ENCODE data around the gene ADAMTSL1. TPM values are rescaled to one million over a fixed set of nuclear protein-coding genes. Genes with fewer than 3 reads are reported as not detected.

Gene ADAMTSL1
- total and polyA plus RNA-seq, 2 of the 13 experiments (the other 11 are each of a cell fraction or from before 2014, with no cell fraction given): not detected

DNA sequence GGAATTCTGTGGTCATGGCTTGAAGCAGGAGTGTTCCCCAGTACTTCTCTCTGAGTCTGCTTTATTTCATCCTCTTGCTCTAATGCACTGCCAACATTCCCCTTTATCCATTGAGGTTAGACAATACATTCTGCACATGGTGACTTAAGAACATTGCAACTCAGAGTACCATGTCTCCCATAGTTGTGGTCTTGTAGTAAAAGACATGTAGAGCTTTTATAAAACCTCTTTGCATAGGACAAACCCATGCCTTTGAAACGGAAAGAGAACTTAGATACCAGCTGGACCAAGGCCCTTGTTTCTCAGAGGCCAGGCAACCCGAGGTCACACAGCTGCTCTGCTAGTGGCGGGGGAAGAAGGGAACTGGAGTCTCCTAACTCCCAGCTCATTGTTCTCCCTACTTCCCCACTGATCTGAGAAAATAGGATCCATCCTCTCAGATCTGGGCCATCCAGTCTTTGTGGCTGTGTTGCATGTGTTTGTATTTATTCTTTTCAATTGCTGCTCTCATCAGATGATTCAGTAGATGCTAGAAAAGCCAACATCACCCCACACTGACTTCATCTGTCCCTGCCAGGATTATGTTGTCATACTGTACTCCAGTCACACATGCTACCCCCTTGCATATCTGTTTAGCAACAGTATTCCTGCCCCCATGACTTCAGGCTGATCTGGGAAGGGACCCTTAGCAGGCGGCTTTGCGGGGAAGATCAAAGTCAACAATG, 322.2 kb downstream of the ADAMTSL1 start:
- Histone ChIP-seq H3K9ac (ENCODE audit: insufficient read depth, low read depth, low read length) (no peak overlapping the region), H3K4me3 (replicated peaks in 1 of 3; ENCODE audit: insufficient read depth in 1 of 3, low read depth in 2 of 3, low read length in 3 of 3) (no peak overlapping the region), H3K9me3 (ENCODE audit: low read length) (no peaks in the 10 kb centered on the region), H3K27ac (ENCODE audit: extremely low read length, insufficient read depth, low read length) (no peak overlapping the region), H3K79me2 (ENCODE audit: insufficient read depth, low read length) (no peaks in the 10 kb centered on the region), H3K27me3 (ENCODE audit: control insufficient read depth in 1 of 2, insufficient read depth in 2 of 2, low read length in 2 of 2) (no peaks in the 10 kb centered on the region; a peak in 1 of 5 replicates), H2AFZ (ENCODE audit: low read length) (no peak overlapping the region), H3K4me1 (ENCODE audit: insufficient read depth, low read length) (no peaks in the 10 kb centered on the region), H3K4me2 (ENCODE audit: low read depth, low read length) (no peak overlapping the region), H4K20me1 (ENCODE audit: insufficient read depth, low read length) (no peaks in the 10 kb centered on the region), H3K36me3 (replicated peaks in 1 of 2; ENCODE audit: control insufficient read depth in 1 of 2, insufficient read depth in 2 of 2, low read length in 2 of 2) (no peaks in the 10 kb centered on the region)
- DNase-seq (ENCODE audit: low spot score): no peak
- intact Hi-C loops (cut with micrococcal nuclease; ENCODE audit: unreplicated experiment): loop anchor here (10.0 kb wide), 1 partner anchor 229 kb away; no protein-coding TSS in a partner anchor
- no peak for FAIRE-seq
- BruUV-seq (replicated peaks): no TSS peak
- no peak for ATAC-seq
- TF ChIP-seq, protein P1, sequence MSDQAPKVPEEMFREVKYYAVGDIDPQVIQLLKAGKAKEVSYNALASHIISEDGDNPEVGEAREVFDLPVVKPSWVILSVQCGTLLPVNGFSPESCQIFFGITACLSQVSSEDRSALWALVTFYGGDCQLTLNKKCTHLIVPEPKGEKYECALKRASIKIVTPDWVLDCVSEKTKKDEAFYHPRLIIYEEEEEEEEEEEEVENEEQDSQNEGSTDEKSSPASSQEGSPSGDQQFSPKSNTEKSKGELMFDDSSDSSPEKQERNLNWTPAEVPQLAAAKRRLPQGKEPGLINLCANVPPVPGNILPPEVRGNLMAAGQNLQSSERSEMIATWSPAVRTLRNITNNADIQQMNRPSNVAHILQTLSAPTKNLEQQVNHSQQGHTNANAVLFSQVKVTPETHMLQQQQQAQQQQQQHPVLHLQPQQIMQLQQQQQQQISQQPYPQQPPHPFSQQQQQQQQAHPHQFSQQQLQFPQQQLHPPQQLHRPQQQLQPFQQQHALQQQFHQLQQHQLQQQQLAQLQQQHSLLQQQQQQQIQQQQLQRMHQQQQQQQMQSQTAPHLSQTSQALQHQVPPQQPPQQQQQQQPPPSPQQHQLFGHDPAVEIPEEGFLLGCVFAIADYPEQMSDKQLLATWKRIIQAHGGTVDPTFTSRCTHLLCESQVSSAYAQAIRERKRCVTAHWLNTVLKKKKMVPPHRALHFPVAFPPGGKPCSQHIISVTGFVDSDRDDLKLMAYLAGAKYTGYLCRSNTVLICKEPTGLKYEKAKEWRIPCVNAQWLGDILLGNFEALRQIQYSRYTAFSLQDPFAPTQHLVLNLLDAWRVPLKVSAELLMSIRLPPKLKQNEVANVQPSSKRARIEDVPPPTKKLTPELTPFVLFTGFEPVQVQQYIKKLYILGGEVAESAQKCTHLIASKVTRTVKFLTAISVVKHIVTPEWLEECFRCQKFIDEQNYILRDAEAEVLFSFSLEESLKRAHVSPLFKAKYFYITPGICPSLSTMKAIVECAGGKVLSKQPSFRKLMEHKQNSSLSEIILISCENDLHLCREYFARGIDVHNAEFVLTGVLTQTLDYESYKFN (CRISPR knock-in tag; conservative IDR thresholded peaks at IDR 0.05): no peak
- TF ChIP-seq, protein P2, sequence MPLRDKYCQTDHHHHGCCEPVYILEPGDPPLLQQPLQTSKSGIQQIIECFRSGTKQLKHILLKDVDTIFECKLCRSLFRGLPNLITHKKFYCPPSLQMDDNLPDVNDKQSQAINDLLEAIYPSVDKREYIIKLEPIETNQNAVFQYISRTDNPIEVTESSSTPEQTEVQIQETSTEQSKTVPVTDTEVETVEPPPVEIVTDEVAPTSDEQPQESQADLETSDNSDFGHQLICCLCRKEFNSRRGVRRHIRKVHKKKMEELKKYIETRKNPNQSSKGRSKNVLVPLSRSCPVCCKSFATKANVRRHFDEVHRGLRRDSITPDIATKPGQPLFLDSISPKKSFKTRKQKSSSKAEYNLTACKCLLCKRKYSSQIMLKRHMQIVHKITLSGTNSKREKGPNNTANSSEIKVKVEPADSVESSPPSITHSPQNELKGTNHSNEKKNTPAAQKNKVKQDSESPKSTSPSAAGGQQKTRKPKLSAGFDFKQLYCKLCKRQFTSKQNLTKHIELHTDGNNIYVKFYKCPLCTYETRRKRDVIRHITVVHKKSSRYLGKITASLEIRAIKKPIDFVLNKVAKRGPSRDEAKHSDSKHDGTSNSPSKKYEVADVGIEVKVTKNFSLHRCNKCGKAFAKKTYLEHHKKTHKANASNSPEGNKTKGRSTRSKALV (CRISPR knock-in tag; IDR thresholded peaks at IDR 0.05): no peak
- no peak for TF ChIP-seq ZNF780A (CRISPR knock-in tag; IDR thresholded peaks at IDR 0.05)
- TF ChIP-seq, protein P3, sequence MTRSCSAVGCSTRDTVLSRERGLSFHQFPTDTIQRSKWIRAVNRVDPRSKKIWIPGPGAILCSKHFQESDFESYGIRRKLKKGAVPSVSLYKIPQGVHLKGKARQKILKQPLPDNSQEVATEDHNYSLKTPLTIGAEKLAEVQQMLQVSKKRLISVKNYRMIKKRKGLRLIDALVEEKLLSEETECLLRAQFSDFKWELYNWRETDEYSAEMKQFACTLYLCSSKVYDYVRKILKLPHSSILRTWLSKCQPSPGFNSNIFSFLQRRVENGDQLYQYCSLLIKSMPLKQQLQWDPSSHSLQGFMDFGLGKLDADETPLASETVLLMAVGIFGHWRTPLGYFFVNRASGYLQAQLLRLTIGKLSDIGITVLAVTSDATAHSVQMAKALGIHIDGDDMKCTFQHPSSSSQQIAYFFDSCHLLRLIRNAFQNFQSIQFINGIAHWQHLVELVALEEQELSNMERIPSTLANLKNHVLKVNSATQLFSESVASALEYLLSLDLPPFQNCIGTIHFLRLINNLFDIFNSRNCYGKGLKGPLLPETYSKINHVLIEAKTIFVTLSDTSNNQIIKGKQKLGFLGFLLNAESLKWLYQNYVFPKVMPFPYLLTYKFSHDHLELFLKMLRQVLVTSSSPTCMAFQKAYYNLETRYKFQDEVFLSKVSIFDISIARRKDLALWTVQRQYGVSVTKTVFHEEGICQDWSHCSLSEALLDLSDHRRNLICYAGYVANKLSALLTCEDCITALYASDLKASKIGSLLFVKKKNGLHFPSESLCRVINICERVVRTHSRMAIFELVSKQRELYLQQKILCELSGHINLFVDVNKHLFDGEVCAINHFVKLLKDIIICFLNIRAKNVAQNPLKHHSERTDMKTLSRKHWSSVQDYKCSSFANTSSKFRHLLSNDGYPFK (CRISPR knock-in tag; IDR thresholded peaks at IDR 0.05; ENCODE audit: borderline replicate concordance): no peak
- TF ChIP-seq, protein P4, sequence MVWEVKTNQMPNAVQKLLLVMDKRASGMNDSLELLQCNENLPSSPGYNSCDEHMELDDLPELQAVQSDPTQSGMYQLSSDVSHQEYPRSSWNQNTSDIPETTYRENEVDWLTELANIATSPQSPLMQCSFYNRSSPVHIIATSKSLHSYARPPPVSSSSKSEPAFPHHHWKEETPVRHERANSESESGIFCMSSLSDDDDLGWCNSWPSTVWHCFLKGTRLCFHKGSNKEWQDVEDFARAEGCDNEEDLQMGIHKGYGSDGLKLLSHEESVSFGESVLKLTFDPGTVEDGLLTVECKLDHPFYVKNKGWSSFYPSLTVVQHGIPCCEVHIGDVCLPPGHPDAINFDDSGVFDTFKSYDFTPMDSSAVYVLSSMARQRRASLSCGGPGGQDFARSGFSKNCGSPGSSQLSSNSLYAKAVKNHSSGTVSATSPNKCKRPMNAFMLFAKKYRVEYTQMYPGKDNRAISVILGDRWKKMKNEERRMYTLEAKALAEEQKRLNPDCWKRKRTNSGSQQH (CRISPR knock-in tag; IDR thresholded peaks at IDR 0.05; ENCODE audit: low read depth): no peak
- no peak for TF ChIP-seq HMG20B (CRISPR knock-in tag; conservative IDR thresholded peaks at IDR 0.05)
- TF ChIP-seq, protein P5, sequence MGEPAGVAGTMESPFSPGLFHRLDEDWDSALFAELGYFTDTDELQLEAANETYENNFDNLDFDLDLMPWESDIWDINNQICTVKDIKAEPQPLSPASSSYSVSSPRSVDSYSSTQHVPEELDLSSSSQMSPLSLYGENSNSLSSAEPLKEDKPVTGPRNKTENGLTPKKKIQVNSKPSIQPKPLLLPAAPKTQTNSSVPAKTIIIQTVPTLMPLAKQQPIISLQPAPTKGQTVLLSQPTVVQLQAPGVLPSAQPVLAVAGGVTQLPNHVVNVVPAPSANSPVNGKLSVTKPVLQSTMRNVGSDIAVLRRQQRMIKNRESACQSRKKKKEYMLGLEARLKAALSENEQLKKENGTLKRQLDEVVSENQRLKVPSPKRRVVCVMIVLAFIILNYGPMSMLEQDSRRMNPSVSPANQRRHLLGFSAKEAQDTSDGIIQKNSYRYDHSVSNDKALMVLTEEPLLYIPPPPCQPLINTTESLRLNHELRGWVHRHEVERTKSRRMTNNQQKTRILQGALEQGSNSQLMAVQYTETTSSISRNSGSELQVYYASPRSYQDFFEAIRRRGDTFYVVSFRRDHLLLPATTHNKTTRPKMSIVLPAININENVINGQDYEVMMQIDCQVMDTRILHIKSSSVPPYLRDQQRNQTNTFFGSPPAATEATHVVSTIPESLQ (CRISPR knock-in tag; conservative IDR thresholded peaks at IDR 0.05): no peak
- TF ChIP-seq NFKBIZ (CRISPR knock-in tag; IDR thresholded peaks at IDR 0.05): no peak
- POLR2A ChIA-PET: no interaction called here
- CTCF ChIA-PET (ENCODE audit: low intra/inter-chr PET ratio, low total read pairs): no interaction called here
- in situ Hi-C loops (cut with HindIII; ENCODE audit: extremely low pct_ligation_motif_present, low pct_unique_long_range_greater_than_20kb): no loop called here
- 32% methylated on average over 5 of the region's 5 CpGs for WGBS (ENCODE audit: low lambda C conversion rate)

Data from HepG2 (cell line).